Fibroblast of skin of left biceps (primary cell): ENCODE data around the gene E2F2.

ENCODE experiments used
- DNase-seq, 2 experiments: peaks; one replicate each; pipeline ENCODE4 v3.0.0-alpha.2; 2013; ENCODE audit warnings: low read depth in 2 of 2

E2F2 gene, protein sequence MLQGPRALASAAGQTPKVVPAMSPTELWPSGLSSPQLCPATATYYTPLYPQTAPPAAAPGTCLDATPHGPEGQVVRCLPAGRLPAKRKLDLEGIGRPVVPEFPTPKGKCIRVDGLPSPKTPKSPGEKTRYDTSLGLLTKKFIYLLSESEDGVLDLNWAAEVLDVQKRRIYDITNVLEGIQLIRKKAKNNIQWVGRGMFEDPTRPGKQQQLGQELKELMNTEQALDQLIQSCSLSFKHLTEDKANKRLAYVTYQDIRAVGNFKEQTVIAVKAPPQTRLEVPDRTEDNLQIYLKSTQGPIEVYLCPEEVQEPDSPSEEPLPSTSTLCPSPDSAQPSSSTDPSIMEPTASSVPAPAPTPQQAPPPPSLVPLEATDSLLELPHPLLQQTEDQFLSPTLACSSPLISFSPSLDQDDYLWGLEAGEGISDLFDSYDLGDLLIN

GRCh38 chr1:23530747-23531561, at the start of gene E2F2:
Gene E2F2, minus strand, starts transcription at chr1:23531233. Its CDS starts 440 bp downstream, at chr1:23530793.
- DNase-seq, result peak; percentile 55 to 66

DNA sequence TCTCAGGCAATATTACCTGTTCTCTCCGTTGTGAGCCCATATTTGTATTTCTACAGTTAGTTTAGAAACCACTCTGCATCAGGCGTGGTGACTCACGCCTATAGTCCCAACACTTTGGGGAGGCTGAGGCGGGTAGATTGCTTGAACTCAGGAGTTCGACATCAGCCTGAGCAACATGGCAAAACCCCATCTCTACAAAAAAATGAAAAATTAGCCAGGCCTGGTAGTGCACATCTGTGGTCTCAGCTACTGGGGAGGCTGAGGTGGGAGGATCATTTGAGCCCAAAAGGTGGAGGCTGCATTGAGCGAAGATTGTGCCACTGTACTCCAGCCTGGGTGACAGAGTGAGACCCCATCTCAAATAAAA, 47.9 kb upstream of the E2F2 start:
- no peak for DNase-seq

GRCh38 chr1:23578311-23578996, 47.4 kb upstream of the E2F2 start:
- no peak for DNase-seq

GRCh38 chr1:23577056-23578004, 46.3 kb upstream of the E2F2 start:
- DNase-seq, result peak; percentile 63 to 69

DNA sequence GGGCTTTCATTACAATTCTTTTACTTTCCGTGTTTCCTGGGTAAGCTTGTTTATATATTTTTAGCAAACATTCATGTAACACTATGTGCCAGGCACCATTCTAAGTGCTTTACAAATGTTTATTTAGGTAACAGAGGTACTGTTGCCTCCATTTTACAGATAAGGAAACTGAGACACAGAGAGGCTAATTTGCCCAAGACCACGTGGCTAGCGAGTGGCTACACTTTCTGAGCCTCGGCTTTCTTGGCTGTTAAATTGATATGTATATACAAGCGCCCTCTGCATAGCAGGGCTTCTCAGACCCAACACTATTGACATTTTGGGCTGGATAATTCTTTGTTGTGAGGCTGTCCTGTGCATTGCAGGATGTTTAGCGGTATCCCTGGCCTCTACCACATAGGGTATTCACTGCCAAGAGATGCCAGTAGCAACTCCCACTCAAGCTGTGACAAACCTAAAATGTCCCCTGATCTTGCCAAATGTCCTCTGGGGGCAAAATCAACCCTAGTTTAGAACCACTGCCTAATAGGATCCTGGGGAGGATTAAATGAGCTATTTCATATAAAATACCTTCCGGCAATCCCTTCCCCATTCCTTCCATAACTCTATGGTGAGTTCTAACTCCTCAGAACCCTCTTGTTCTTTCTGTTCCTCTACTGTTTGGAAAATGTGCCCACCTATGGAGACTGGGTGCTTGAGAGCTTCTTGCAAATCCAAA, 45.5 kb upstream of the E2F2 start:
- no peak for DNase-seq

DNA sequence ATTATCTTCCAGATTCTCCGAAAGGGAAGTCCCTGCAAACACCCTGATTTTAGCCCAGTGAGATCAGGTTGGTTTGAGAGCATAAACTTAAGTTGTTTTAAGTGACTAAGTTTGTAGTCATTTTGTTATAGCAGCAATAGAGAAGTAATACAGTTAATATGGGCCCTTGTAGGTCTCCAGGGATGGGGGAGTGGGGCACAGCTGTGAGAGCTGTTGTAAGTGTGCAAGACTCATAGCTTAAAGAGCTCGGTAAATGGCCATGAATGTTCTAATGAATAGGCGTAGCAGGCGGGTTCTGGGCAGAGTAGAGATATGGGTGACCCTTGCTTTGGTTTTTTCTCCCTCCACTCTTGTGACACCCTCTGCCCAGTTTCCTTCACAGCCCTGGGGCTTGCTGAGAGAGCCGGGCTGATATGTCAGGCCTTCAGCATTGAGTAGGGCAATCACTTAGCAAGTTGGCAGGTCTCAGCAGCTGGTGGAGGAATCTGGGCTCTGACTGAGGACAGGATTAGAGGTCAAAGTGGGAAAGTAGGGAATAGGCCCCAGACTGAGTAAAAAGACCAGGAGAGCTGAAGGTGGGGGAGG, 44.3 kb upstream of the E2F2 start:
- no peak for DNase-seq

DNA sequence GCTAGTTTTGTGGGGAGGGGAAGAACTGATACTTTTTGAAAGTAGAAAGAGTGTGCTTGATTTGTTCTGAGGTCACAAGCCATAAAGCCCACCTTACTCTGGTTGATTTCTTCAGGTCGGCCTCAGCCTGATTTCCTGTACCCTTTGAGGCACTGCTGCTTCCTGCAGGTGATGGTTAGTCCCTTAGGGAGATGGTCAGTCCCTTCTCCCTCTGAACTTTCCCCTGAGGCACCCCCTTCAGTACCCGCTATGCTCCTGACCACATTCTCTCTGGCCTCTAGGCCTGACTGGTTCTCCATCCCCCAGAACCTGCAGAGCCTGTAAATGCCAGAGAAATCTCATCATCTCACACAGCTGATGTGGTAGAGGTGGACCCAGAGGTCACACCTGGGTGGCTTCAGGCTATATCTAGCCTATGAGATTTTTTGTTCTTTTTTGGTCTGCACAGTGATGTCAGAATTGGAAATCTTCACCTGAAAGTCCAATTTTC, 43.3 kb upstream of the E2F2 start:
- no peak for DNase-seq

DNA sequence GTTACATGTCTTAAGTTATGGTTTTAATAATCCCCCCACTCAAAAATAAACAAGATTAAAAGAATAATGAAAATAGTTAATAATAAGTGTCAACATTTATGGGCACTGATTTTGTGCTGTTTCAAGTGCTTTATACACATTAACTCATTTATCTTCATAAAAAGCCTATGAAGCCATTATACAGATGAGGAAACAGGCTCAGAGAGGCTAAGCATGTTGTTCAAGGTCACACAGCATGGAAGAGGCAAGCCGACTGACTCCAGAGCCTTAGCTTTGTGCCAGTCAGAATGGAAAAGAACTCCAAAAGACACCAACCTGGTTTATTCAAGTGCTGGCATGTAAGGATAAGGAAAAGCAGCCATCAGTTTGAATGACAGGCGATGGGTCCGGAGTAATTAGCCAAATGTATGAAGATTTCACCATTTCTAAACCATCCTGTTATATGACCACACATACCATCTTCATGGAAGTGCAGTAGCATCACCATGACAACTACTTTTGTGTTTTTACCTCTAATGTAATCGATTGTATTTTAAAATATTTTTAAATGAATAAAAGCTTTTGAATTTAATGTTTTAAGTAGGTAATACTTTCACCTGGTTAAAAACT, 42.6 kb upstream of the E2F2 start:
- DNase-seq, result no peak

GRCh38 chr1:23571465-23571864, 40.4 kb upstream of the E2F2 start:
- no peak for DNase-seq

DNA sequence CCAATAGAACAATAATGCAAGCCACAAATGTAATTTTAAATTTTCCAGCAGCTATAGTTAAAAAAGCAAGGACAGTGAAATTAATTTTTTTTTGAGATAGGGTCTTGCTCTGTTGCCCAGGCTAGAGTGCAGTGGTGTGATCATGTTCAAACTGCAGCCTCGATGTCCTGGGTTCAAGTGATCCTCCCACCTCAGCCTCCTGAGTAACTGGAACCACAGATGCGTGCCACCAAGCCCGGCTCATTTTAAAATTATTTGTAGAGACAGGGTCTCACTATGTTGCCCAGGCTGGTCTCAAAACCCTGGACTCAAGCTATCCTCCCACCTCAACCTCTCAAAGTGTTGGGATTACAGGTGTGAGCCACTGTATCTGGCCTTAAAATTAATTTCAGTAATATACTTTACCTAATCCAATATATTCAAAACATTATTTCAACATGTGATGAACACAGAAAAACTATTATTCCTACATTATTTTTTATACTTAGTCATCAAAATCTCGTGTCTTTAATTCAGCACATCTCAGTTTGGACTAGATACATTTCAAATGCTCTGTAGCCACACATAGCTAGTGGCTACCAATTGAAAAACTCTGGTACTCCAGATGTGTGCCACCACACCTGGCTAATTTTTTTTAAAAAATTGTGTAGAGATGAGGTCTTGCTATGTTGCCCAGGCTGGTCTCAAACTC, 39.1 kb upstream of the E2F2 start:
- no peak for DNase-seq

- DNase-seq, result no peak
These were observed 37.8 kb upstream of the E2F2 start for GRCh38 chr1:23568608-23569383.

GRCh38 chr1:23567996-23568607, 37.1 kb upstream of the E2F2 start:
- DNase-seq, result no peak

DNA sequence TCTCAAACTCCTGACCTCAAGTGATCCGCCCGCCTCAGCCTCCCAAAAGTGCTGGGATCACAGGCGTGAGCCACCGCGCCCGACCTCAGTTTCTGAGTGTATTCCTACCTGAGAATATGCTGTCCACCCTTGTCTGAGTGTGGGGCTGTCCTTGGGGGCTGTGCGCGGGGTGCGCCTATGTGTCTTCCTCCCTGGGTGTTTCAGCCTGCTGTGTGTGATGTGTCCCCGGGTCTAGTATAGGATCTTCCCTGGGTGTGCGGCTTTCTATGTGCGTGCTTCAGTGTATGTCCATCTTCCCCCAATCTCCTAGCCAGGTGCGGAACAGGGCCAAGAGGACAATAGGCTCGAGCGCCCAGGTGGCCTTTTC, 36.6 kb upstream of the E2F2 start:
- DNase-seq, result no peak

GRCh38 chr1:23566304-23566703, 35.3 kb upstream of the E2F2 start:
- no peak for DNase-seq

DNA sequence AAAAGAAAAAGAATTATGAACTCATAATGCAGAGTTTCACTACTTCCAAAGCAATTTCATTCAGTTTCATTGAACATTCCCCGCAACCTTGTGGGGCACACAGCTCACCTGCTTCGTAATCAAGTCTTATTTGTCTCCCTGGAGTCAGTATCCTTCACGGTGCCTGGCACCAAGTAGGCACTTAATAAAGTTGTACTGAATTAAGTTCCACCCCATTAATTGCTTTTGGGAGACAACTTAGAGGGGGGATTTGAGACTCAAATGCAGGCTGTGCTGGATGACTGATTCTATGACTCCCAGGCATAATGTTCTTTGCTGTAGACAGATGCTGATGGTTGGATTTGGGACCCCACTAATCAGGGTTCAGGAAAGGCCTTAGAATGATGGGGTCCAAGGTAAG, 34.7 kb upstream of the E2F2 start:
- no peak for DNase-seq

- DNase-seq, result no peak
These were observed 33.6 kb upstream of the E2F2 start for GRCh38 chr1:23564529-23565122.

DNA sequence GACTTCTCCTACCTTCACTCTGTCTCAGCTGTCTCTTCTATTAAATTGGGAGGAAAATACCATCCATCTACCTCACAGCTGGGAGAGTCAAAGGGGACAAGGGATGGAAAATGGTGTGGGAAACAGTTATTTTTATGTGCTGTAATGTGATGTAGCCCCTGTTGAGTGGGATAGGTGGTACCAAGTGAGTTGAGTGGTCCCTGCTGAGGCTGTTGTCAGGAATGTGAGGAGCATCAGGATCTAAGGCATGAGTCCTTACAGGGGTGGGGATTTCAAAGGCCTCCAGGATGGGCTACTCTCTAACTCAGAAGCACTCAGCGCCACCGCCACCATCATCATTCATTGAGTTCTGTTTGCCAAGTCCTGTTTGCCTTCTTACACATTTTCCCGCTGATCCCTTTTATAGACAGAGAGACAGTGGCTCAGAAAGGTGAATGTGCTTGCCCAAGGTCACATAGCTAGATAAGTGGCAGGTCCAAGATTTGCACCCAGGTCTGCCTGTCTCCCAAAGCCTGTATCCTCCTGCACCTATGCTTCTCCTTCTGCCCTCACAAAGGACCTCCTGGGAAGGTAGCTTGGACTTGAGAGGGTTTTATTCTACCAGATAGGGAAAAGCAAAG, 32.8 kb upstream of the E2F2 start:
- DNase-seq, result no peak
